GM19468 (cell line): ENCODE results near the gene C12orf56.
"Not testable (repeated sequence)": the region's sequence is repeated elsewhere in the genome, so short reads cannot be mapped to it uniquely, and the experiment has no call there.

Experiments used
- ATAC-seq: cut with Tn5 transposase; IDR thresholded peaks from one replicate; pipeline ENCODE4 v1.9.1; 2021; ENCODE audit warnings: mild to moderate bottlenecking, moderate library complexity, moderate number of reproducible peaks; ENCODE audit not compliant: unreplicated experiment; ENCODE audit errors: extremely low read depth

C12orf56 gene

DNA sequence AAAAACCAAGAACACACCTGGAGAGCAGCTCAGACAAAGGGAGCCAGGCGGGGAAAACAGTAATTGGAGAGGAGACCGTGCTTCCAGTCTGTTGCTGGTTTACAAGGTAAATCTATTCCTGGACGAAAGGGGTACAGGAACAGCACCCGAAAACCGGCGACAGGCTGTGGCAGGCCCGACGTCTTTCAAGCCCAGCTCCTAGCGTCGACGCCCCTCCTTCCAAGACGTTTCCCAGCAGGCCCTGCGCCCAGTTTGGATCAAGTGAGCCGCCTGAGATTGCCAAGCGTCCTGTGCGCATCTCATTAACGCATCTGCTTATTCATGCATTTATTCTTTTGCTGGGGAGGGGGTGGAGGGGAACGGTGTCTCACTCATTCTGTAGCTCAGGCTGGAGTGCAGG, 1.4 kb downstream of the C12orf56 start:
- no peak for ATAC-seq

DNA sequence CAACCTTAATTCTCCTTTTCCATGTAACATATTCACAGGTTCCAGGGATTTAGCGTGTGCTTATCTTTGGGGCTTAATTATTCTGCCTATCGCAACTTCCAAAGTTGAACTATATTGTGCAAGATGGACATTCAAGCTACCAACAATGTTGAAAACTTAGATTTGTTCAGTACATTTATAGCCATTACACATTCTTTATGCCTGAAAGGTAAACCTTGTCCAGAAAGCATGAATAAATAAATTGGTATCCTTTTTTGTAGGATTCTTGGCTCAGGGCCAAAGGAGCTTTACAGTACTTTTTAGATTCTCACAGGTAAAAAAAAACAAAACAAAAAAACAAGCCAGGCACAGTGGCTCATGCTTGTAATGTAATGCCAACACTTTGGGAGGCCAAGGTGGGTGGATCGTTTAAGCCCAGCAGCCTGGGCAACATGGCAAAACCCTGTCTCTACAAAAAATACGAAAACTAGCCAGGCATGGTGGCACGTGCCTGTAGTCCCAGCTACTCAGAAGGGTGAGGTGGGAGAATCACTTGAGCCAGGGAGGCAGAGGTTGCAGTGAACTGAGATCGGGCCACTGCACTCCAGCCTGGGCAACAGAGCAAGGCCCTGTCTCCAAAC, 3.3 kb downstream of the C12orf56 start:
- no peak for ATAC-seq

DNA sequence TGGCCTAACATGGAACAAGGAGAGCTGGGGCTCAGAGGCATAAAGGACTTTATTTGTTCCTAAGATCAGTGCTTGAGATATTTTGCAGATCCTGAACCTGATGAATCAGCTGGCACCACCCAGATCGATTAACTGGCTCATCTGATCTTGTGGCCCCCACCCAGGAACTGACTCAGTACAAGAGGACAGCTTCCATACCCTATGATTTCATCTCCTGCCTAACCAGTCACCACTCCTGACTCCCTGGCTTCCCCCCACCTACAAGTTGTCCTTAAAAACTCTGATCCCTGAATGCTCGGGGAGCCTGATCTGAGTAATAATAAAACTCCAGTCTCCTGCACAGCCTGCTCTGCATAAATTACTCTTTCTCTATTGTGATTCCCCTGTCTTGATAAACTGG, 5.1 kb downstream of the C12orf56 start:
- no peak for ATAC-seq

DNA sequence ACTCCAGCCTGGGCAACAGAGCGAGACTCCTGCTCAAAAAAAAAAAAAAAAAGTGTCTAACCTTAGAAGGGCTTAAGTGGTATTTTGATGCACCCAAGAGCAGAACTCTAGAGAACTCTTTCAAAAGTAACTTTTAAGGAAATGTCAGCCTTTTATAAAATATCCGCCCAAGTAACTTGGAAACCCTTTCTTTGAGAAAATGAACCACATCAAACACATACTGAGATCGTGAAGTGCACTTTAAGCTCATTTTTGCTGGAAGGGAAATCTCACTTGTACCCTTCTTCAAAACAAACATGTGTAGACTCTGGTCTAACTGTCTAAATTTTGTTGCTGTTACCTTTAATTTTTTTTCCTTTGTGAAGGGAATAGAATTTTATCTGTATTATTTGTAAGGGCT, 5.5 kb downstream of the C12orf56 start:
- ATAC-seq = no peak

DNA sequence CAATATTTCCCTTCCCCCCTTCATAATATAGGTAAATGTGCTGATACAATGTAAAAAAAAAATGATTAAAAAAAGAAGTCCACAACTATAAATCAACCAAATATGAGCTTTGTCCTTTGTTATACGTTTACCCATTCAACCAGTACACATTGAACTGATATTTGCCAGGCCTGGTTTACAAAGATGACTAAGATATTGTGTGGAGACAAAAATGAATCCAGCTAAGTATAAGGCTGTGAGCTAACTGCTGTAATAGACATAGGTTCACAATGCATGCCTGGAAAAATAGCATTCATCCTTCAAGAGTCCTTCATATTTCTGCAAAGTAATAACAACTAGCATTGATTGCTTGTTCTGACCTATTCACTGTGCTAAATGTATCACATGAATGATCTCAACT, 6.9 kb downstream of the C12orf56 start:
- no peak for ATAC-seq

DNA sequence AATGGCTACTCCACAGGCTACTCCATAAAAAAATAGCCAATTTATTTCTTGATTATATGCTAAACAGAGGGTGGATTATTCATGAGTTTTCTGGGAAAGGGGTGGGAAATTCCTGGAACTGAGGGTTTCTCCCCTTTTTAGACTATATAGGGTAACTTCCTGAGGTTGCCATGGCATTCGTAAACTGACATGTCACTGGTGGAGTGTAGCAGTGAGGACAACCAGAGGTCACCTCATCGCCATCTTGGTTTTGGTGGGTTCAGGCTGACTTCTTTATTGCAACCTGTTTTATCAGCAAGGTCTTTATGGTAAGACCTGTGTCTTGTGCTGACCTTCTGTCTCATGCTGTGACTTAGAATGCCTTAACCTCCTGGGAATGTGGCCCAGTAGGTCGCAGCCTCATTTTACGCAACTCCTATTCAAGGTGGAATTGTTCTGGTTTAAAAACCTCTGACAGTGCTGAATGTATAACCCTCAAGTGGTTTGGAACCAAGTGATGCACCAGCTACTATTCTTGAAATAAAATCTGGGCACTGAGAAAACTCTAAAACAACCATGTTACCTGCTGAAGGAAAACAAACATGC, 27.7 kb downstream of the C12orf56 start:
- ATAC-seq = no peak

DNA sequence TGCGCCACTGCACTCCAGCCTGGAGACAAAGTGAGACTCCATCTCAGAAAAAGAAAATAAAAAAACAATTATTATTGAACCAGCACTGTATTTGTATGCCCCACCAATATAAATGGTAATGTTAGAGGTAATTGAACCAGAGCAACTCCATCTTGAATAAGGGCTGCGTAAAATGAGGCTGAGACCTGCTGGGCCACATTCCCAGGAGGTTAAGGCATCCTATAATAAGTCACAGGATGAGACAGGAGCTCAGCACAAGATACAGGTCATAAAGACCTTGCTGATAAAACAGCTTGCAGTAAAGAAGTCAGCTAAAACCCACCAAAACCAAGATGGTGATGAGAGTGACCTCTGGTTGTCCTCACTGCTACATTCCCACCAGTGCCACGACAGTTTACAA, 29.4 kb downstream of the C12orf56 start:
- ATAC-seq = not testable (repeated sequence)

DNA sequence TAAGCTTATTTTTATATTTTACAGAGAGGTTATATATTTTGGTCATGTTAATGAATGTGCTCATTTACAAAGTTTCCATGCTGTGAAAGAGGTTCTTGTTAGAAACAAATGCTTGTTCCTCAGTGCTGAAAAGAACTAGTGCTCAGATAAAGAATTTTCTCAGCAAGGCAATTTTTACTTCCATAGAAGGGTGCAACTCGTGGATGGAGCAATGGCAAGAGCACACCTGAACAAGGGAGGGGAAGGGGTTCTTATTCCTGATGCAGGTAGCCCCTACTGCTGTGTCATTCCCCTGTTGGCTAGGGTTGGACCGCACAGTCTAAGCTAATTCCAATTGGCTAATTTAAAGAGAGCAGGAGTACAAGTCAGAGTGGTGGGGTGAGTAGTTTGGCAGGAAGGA, 34.3 kb downstream of the C12orf56 start:
- not testable (repeated sequence) for ATAC-seq

DNA sequence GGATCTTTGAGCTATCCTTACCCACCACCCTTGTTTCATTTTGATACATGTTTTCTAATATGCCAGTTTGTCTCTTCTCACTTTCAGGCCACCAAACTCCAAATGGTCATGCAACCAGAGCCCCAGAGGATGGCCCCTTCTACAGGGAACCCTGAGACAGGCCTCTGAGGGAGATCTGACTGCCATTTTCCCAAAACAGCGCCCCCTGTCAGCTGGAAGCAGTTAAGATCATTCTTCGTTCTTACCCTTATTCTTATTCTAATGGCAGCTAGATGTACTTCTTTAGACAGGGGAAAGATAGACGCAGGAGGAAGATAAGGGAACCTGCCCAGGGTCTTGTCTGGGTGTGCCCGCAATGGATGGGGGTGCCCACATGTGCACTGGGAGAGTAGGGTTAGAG, 38.4 kb downstream of the C12orf56 start:
- no peak for ATAC-seq

DNA sequence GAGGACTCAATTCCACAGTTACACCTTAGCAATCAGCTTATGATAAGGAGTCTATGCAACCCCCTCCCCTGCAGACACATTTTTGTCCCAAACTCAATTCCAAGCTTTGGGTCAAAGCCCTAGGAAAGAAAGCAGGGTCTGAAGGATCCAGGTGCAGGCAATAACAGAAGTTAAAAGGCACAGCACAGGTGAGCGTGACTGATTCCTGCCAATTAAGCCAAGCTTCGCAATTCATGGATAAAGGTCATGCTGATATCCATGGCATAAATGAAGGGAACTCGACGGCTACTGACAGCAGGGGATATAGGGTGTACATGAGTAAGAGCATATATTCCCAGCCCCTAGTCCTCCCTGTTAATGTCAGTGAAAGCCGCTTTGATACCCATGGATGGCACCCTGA, 39.3 kb downstream of the C12orf56 start:
- ATAC-seq = no peak

DNA sequence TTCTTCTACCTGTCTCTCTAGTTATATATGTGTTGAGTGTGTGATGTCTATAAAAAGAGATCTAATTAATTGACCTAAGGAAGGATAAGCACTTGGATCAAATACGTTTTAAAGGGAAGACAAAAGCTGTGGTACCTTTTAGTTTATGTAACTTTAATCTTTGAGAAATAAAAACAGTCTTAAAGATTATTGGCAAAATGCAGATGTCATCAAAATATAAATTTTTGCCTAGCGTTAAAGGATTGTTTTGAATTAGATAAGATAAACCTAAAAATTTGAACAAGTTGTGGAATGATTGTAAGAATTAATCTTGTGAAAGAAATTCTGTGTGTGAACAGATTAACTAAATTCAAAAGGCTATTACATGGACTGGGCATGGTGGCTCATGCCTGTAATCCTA, 42.9 kb downstream of the C12orf56 start:
- ATAC-seq = no peak

DNA sequence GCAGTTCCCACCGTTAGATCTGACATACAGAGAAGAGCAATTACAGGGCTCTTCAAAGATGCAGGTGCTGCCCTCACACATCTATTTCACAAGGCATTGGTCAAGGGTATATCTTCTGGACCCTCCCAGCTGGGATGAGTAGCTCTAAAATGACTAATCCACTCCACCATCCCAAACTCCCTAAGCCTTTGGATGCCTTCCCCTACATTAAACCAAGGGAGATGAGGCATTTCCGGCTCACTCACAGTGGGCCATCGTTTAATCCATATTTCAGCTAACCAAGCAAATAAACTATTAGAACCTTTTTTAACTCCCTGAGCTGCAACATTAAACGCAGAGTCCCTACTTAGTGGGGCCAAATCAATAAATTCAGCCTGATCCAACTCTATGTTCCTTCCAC, 45.9 kb downstream of the C12orf56 start:
- not testable (repeated sequence) for ATAC-seq

DNA sequence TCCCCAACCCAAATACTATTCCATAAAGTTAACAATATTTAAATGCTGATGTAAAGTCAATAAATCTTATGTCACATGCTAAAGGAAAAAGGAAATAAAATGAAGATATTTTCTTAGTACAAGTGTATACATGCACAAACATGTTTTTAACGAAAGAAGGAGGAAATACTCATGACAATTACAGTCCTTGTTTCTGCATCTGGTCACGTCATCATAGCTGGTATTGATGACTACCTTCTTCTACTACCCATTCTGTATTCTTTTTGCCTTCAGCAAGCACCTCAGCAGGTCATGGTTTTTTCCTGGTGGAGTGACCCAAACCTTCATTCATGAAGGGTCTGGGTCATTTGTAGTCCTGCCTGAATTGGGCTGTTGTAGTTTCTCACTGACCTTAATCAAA, 50.0 kb downstream of the C12orf56 start:
- ATAC-seq = not testable (repeated sequence)

DNA sequence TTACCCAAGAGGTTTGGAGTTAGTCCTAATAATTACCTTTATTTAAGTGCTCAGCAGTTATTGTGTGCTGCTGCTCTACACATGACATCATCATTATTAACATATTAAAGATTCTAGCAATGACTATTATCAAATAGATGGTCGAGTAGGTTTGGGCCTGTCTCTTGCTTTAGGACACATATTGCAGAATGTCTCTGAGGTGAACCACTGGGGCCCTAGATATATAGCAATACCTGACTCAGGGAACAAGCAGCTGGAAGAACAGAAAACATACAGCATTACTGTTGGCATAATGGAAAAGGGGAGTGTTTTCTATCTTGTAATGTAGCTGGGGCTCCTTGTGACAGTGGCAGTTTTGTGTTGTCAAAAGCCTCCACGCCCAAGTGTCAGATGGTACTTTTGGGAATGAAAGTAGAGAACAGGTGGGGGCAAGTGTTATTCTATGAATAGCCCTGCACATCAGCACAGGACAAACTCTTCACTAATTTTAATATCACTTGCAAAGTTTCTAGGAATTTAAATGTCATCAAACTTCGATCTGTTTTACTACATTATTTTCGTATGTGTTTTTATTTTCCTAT, 54.6 kb downstream of the C12orf56 start:
- ATAC-seq = no peak

DNA sequence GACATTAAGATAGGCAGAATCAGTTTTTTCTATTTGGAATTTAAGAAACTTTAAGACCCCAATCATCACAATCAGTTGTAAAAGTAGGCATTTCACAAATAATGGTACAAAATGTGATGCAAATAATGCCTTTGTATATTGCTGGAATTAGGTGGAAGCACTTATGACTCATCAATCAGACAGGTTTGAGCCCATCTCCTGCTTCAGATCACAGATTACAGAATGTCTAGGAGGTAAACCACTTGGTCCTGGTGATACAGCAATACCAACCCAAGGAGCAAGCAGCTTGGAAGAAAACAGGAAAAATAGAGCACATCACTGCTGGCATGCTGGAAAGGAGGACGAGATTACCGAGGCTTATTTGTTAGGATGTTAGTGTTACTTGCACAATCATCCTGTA, 57.6 kb downstream of the C12orf56 start:
- no peak for ATAC-seq

DNA sequence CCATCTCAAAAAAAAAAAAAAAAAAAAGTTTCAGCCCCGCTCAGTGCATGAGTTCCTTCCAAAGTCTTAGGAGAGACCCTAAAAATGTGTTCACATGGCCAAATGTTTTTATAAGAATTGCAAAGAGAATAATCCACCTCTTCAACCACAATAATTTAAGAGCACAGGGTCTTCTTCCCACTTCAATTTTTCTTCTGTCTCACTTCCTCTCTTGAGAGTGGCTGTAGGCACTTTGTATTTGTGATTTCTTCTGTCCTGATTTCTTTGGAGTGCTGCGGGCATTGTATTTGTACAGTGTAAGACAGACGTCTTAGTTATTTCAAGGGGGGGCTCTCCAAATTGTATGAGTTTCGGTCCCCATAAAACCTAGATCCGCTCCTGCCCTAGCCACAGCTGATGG, 58.3 kb downstream of the C12orf56 start:
- ATAC-seq = no peak

DNA sequence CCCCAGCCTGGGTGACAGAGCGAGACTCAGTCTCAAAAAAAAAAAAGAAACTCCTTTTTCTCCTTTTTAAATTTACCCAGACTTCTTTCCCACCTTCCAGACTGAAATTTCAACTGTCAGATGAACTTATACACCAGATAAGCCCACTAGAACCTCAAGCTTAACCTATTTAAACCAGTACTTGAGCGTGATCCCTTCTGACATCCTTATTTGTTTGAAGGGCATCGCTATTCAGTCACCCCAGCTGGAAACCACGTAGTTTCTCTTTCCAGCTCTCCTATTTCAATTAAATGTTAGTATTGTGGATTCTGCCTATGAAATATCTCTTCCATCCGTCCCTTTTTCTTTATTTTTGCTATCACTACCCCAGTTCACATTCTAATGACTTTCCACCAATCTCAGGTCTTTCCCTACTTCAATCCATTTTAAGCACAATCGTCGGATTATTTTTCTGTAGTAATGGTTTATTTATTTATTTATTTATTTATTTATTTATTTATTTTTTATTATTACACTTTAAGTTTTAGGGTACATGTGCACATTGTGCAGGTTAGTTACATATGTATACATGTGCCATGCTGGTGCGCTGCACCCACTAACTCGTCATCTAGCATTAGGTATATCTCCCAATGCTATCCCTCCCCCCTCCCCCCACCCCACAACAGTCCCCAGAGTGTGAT, 61.4 kb downstream of the C12orf56 start:
- ATAC-seq = not testable (repeated sequence)

DNA sequence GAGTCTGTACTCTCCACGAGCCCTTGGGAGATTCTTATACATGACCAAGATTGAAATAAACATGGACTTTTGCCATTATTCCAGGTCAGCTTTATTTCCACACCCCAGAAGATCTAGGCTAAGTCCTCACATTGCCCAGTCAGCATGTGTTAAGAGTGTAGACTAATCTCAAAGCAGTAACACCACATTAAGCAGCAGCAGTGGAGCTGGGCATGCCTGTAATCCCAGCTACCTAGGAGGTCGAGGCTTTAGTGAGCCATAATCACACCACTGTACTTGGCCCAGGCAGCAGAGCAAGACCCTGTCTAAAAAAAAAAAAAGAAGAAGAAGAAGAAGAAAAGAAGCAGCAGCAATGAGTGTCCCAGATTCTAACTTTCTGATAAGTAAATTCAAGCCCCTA, 65.5 kb downstream of the C12orf56 start:
- no peak for ATAC-seq

DNA sequence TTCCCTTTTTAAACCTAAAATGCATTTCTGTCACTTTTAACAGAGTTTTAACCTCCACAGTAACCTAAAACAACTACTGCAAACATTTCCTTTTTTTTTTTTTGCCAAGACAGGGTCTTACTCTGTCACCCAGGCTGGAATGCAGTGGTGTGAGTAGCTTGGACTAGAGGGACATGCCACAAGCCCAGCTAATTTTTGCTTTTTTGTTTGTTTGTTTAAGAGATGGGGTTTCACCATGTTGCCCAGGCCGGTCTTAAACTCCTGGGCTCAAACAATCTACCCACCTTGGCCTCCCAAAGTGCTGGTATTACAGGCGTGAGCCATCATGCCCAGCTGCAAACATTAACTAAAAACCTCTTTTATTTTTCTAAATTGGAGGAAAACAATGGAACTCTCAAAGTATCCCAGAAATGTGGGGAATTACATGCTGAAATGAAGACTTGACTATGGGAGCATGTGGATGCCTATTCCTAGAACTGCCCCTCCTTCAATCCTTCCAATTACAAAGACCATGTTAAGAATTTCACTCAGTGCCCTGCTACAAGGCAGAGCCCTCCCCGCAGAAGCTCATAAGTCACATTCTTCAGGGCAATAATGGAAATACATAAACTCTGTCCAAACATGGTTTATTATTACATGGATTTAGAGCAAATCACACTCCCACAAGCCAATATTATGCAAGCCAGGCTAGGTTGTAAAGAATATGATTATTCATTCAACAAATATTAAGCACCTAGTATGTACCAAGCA, 66.9 kb downstream of the C12orf56 start:
- no peak for ATAC-seq

DNA sequence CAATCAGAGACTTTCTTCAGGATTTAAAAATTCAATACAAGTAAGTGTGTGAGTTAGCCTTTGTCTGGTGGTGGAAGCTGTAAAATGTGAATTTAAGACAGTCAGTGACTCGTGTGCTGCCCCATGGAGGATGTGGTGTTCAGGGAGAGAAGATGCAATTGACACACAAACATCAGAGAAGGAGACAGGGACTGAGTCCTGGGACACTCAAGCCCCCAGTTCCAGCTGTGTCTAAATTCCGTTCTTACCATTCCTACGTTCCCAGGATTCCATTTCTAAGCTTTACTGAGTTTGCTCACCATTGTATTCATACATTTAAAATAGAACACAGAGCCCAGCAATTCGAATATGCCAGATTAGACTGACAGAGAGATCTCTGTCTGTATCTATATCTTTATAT, 67.6 kb downstream of the C12orf56 start:
- no peak for ATAC-seq

DNA sequence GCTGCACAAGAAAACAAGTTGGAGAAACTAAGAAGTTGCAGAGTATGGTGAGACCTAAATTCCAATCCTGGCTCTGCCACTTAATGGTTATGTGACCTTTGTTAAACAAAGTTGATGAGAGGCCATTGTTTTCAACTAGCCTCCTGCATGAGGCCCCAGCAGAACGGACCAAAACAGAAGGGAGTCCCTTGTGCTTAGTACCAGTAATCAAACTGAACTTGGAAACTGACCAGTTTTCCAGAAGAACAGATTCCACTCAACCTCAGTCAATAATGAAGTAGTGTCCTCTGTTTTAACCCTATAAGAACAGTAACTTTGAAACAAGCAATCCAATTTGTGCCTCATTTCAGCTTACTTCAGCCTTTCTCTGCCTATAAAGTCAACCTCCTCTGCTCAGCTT, 69.9 kb downstream of the C12orf56 start:
- no peak for ATAC-seq
